ENCODE measurements around the gene SLC7A5.
"Not testable (repeated sequence)": the region's sequence is repeated elsewhere in the genome, so short reads cannot be mapped to it uniquely, and the experiment has no call there.

SLC7A5 gene

DNA sequence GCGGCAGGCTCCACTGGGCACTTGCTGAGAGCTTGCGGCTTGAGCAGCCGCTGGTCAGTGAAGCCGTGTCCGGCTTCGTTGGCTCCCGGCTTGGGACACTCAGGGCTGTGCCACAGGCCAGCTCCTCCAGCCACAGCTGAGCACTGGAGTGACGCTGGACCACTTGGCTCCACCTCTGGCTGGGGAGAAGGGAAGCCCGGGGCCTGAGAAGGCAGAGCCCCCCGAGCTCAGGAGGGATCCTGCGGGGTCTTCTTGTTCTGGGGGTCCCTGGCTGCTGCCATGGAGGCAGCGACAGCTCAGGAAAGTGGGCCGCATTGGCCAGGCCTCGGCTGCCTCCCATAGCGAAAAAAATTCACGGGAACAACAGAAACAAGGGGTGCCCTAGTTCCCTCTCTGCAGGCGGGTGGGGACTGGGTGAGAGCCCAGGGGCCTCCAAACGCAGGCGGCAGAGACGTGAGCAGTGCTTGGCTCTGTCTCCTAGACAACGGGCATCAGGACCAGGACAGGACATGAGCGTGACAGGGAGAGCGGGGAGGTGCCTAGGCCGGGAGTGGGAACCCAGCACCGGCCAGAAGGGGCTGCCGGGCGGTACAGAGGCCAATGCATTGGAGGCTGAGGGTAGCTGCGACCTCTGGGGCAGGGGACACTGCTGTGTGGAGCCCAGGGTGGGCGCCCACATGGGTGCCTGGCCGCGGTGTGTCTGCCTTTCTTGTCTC lies 37.7 kb downstream of the SLC7A5 start:
- Histone ChIP-seq H3K4me1 (ENCODE audit: control insufficient read depth, insufficient read depth, low read length) (peaks cover 2% of the 10 kb centered on the region), H3K36me3 (ENCODE audit: control insufficient read depth, insufficient read depth, low read length) (peaks cover 55% of the 10 kb centered on the region), H3K9me3 (ENCODE audit: control insufficient read depth, insufficient read depth, low read length) (no peaks in the 10 kb centered on the region), H3K4me3 (ENCODE audit: low read depth, low read length) (no peak overlapping the region), H3K27me3 (ENCODE audit: control insufficient read depth, insufficient read depth, low read length) (no peaks in the 10 kb centered on the region), H3K9ac (ENCODE audit: low read depth, low read length) (no peak overlapping the region)

DNA sequence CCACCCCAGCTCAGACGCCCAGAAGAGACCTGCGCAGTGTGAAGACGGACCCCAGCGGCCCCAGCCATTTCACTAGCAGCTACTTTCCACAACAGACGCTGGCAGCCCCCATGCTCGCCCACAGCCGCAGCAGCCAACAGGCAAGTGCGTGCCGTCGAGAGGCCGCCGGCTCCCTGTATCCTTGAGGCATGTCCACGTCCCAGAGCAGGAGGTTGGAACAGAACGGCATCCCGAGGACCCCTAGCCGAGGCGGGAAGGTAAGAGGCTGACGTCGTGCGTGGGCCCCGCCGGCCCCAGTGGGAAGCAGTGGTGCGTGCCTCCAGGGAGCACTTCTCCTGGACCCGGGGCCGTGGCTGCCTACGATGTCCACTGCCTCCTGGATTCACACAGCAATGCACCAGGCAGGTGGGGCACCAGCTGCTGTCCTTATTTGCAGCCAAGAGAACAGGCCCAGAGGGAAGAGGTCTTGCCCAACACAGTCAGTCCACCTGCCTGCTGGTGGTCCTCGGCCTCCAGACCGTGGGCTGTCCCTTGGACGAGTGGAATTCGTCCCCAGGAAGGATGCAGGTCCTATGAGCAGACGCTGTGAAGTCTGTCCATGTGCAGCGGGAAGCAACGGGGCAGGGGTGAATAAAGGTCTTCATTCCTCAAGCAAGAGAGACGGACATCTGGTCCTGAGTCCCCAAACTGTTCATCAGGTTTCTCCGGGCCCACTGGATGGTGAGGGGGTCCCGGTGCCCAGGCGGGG lies 38.5 kb downstream of the SLC7A5 start:
- H3K4me3 ChIP-seq (ENCODE audit: low read depth, low read length), result no peak overlapping the region
- H3K9ac ChIP-seq (ENCODE audit: low read depth, low read length), result no peak overlapping the region
- H3K36me3 ChIP-seq (ENCODE audit: control insufficient read depth, insufficient read depth, low read length), result peaks cover 48% of the 10 kb centered on the region
- H3K9me3 ChIP-seq (ENCODE audit: control insufficient read depth, insufficient read depth, low read length), result no peaks in the 10 kb centered on the region
- no peaks in the 10 kb centered on the region for H3K27me3 ChIP-seq (ENCODE audit: control insufficient read depth, insufficient read depth, low read length)
- peaks cover 2% of the 10 kb centered on the region for H3K4me1 ChIP-seq (ENCODE audit: control insufficient read depth, insufficient read depth, low read length)

DNA sequence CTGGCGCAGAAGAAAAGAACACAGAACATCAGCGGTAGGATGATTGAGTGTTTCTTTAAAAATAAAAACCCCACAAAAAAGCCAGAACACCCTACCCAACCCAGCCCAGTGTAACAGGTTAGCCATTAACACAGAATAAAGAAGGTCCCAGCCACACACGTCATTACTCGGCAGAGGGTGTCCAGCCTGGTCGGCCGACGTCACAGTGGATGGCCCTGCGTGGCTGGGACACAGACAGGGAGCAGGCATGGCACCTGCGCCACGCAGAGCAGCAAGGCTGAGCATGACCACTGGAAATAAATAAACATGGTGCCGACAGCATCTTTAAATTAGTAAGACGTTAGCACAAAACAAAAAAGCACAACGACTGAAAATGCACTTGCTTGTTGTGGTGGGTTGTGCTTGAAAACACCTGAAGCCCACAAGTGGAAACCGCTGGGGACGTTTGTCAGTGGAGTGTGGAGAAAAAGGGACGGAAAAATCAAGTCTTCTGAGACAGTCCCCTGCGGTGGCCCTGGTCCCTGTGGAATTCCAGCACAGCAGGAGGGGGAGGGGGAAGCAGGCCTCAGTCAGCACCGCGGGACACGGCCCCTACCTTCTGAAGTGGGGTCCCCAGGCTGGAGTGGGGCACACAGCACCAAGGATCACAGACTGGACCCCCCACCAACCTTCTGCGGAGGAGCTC lies 39.2 kb downstream of the SLC7A5 start:
- Histone ChIP-seq H3K4me3 (ENCODE audit: low read depth, low read length) (no peak overlapping the region), H3K9me3 (ENCODE audit: control insufficient read depth, insufficient read depth, low read length) (no peaks in the 10 kb centered on the region), H3K36me3 (ENCODE audit: control insufficient read depth, insufficient read depth, low read length) (peaks cover 43% of the 10 kb centered on the region), H3K4me1 (ENCODE audit: control insufficient read depth, insufficient read depth, low read length) (peaks cover 2% of the 10 kb centered on the region), H3K9ac (ENCODE audit: low read depth, low read length) (no peak overlapping the region), H3K27me3 (ENCODE audit: control insufficient read depth, insufficient read depth, low read length) (no peaks in the 10 kb centered on the region)

DNA sequence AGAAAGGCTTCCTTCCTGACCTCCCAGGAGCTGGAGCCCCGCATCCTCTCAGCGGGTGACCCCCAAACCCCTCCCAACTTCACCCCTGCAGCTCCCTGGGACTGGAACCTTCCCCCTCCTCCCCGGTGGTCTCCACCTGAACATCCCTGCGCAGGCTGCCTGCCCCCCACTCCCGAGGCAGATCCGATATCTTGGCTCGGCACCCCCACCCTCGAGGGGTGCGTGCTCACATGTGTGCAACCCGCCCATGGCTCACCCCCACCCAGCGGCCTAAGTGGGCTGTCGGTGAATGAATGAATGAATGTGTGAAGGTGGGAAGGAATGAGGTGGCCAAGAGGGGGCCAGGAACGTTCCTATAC lies 39.7 kb downstream of the SLC7A5 start:
- Histone ChIP-seq H3K36me3 (ENCODE audit: control insufficient read depth, insufficient read depth, low read length) (peaks cover 38% of the 10 kb centered on the region), H3K27me3 (ENCODE audit: control insufficient read depth, insufficient read depth, low read length) (no peaks in the 10 kb centered on the region)

DNA sequence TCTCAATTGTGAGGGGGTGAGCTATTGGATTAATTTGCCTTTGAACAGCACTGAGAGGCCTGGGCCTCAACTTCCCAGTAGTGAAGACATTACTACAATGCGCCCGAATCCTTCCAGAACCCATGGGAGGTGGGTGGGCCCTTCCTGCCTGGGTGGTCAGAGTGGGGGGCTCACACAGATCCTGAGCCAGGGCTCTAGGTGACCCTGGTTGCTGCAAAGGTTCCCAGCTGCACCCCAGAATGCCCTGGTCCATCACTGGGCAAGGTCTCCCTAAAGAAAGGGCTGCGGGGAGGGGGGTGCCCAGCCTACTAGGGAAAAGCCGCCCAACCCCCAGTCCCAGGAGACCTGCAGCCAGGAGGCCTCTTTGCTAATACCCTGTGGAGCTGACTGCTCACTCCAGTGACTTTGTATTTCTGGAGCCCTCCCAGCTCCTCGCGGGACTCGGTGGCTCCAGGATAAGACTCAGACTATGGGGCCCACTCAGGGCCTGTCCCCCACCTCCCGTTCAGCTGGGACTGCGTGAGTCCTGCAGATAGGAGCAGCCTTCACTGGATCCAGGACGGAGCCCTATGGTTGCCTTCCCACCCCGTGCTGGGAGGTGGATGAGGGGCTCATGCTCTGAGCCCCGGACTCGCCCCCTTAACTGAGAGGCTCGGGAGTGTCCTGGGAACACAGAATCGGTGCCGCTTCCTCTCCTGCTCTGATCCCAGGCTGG lies 40.2 kb downstream of the SLC7A5 start:
- no peaks in the 10 kb centered on the region for H3K9me3 ChIP-seq (ENCODE audit: control insufficient read depth, insufficient read depth, low read length)
- H3K27me3 ChIP-seq (ENCODE audit: control insufficient read depth, insufficient read depth, low read length), result no peaks in the 10 kb centered on the region
- H3K9ac ChIP-seq (ENCODE audit: low read depth, low read length), result peak overlapping the region; percentile 24
- H3K4me3 ChIP-seq (ENCODE audit: low read depth, low read length), result no peak overlapping the region
- H3K36me3 ChIP-seq (ENCODE audit: control insufficient read depth, insufficient read depth, low read length), result peaks cover 33% of the 10 kb centered on the region
- H3K4me1 ChIP-seq (ENCODE audit: control insufficient read depth, insufficient read depth, low read length), result peaks cover 4% of the 10 kb centered on the region

More for the DNA sequence above, 39.7 kb downstream of the SLC7A5 start:
- Histone ChIP-seq H3K9me3 (ENCODE audit: control insufficient read depth, insufficient read depth, low read length) (no peaks in the 10 kb centered on the region), H3K4me1 (ENCODE audit: control insufficient read depth, insufficient read depth, low read length) (peaks cover 2% of the 10 kb centered on the region), H3K9ac (ENCODE audit: low read depth, low read length) (no peak overlapping the region), H3K4me3 (ENCODE audit: low read depth, low read length) (no peak overlapping the region)

DNA sequence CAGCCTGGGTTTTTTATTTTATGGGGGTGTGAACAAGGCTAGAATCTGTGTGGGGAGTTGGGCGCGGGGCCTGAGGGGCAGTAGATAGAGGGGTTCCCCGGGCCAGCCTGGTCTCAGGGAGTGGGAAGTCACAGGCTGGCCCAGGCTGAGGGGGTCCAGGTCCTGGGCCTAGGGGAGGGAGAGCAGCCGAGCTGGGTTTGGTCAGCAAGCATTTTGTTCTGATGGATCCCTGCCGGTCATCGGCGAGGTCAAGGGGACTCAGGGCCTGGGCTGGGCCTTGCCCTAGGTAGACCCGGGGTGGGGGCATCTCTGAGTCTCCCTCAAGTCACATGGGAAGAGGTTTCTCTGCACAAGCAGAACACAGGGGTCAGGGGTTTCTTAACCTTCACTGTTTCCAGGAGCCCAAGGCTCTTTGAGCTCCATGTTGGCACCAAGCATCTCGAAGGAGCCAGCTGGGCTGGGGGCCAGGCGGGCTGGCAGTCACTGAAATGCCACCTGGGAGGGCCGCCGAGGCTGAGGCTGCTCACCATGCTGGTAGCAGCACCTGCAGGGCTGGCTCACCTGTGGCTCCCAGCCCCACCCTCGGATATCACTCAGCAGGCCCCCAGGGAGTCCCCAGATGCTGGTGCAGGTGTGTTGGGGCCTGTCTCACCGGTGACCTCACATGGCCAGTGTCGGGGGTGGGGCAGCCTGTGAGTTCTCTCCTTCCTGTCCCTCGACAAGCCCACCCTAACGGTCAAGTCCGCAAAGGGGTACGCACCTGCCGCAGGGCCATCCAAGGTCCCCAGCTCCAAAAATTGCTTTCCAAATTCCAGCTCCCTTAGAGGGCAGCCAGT lies 41.0 kb downstream of the SLC7A5 start:
- H3K9me3 ChIP-seq (ENCODE audit: control insufficient read depth, insufficient read depth, low read length), result no peaks in the 10 kb centered on the region
- H3K27me3 ChIP-seq (ENCODE audit: control insufficient read depth, insufficient read depth, low read length), result no peaks in the 10 kb centered on the region
- peak overlapping the region; percentile 24 for H3K9ac ChIP-seq (ENCODE audit: low read depth, low read length)
- H3K4me3 ChIP-seq (ENCODE audit: low read depth, low read length), result no peak overlapping the region
- peaks cover 4% of the 10 kb centered on the region for H3K4me1 ChIP-seq (ENCODE audit: control insufficient read depth, insufficient read depth, low read length)
- H3K36me3 ChIP-seq (ENCODE audit: control insufficient read depth, insufficient read depth, low read length), result peaks cover 28% of the 10 kb centered on the region

DNA sequence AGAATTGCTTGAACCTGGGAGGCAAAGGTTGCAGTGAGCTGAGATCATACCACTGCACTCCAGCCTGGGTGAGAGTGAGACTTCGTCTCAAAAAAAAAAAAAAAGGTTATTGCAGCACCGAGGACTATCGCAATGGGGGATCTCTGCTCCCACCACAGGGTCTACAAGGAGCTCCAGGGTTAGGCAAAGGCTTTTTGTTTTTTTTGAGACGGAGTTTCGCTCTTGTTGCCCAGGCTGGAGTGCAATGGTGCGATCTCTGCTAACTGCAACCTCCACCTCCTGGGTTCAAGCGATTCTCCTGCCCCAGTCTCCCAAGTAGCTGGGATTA lies 41.8 kb downstream of the SLC7A5 start:
- not testable (repeated sequence) for H3K9me3 ChIP-seq (ENCODE audit: control insufficient read depth, insufficient read depth, low read length); H3K27me3 ChIP-seq (ENCODE audit: control insufficient read depth, insufficient read depth, low read length); H3K4me3 ChIP-seq (ENCODE audit: low read depth, low read length); H3K9ac ChIP-seq (ENCODE audit: low read depth, low read length); H3K4me1 ChIP-seq (ENCODE audit: control insufficient read depth, insufficient read depth, low read length)
- peaks cover 22% of the 10 kb centered on the region for H3K36me3 ChIP-seq (ENCODE audit: control insufficient read depth, insufficient read depth, low read length)

DNA sequence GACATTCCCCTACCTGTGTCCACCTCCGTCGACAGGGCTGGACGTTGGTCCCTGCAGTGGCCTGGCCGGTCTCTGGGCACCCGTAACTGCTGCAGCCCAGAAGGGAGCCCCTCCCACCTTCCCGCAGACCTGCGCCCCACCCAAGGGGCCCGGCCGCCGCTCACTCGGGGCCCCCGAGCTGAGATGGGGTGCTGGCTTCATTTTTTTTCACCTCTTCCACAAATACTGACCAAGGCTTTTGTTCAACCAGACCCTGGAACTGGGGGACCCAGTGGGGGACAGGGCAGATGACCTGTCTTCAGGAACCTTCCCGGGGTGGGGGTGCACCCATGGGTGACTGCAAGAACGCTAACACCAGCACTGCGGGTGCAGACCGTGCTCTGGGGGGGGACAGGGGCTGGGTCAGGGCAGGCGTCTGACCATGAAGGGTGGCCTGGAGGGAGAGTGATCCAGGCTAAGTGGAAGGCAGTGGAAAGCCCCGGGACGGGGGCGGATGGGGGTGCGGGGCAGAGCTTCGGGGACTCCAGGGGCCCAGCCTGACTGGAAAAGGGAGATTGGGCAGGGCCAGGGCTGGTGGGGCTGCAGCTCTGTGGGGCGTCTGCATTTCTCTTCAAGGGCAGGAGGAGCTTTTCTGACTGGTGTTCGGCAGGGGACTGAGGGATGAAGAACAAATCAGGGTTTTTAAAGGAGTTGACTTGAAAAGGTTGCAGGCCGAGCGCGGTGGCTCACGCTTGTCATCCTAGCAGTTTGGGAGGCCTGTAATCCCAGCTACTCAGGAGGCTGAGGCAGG lies 42.3 kb downstream of the SLC7A5 start:
- Histone ChIP-seq H3K4me1 (ENCODE audit: control insufficient read depth, insufficient read depth, low read length) (peaks cover 9% of the 10 kb centered on the region), H3K36me3 (ENCODE audit: control insufficient read depth, insufficient read depth, low read length) (peaks cover 17% of the 10 kb centered on the region), H3K27me3 (ENCODE audit: control insufficient read depth, insufficient read depth, low read length) (no peaks in the 10 kb centered on the region), H3K4me3 (ENCODE audit: low read depth, low read length) (no peak overlapping the region), H3K9me3 (ENCODE audit: control insufficient read depth, insufficient read depth, low read length) (no peaks in the 10 kb centered on the region), H3K9ac (ENCODE audit: low read depth, low read length) (no peak overlapping the region)

DNA sequence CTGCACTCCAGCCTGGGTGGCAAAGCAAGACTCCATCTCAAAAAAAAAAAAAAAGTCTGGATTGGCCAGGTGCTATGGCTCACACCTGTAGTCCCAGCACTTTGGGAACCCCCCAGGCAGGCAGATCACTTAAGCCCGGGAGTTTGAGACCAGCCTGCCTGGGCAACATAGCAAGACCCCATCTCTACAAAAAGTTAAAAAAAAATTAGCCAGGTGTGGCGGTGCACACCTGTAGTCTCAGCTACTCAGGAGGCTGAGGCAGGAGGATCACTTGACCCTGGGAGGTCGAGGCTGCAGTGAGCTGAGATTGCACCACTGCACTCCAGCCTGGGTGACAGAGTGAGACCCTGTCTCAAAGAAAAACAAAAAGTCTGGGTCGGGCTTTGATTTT lies 42.9 kb downstream of the SLC7A5 start:
- H3K9ac ChIP-seq (ENCODE audit: low read depth, low read length); H3K4me1 ChIP-seq (ENCODE audit: control insufficient read depth, insufficient read depth, low read length); H3K27me3 ChIP-seq (ENCODE audit: control insufficient read depth, insufficient read depth, low read length); H3K9me3 ChIP-seq (ENCODE audit: control insufficient read depth, insufficient read depth, low read length); H3K4me3 ChIP-seq (ENCODE audit: low read depth, low read length): not testable (repeated sequence)
- peaks cover 13% of the 10 kb centered on the region for H3K36me3 ChIP-seq (ENCODE audit: control insufficient read depth, insufficient read depth, low read length)

DNA sequence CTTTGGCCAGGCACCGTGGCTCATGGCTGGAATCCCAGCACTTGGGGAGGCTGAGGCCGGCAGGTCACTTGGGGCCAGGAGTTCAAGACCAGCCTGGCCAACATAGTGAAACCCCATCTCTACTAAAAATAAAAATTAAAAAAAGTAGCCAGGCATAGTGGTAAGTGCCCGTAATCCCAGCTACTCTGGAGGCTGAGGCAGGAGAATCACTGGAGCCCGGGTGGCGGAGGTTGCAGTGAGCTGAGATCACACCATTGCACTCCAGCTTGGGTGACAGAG lies 43.5 kb downstream of the SLC7A5 start:
- not testable (repeated sequence) for H3K4me1 ChIP-seq (ENCODE audit: control insufficient read depth, insufficient read depth, low read length); H3K27me3 ChIP-seq (ENCODE audit: control insufficient read depth, insufficient read depth, low read length); H3K9ac ChIP-seq (ENCODE audit: low read depth, low read length)

More for the DNA sequence above, 43.5 kb downstream of the SLC7A5 start:
- H3K9me3 ChIP-seq (ENCODE audit: control insufficient read depth, insufficient read depth, low read length); H3K36me3 ChIP-seq (ENCODE audit: control insufficient read depth, insufficient read depth, low read length); H3K4me3 ChIP-seq (ENCODE audit: low read depth, low read length): not testable (repeated sequence)
